NK-92 (cell line): ENCODE results near the gene NIF3L1.

Source experiments
- DNase-seq: peaks from one replicate; lab custom pipeline; 2025; ENCODE audit not compliant: unreplicated experiment; lab: John Stamatoyannopoulos, UW

NIF3L1 gene

GRCh38 chr2:200888704-200889625 is at the start of gene NIF3L1, which contains the start of gene PPIL3:
Gene NIF3L1, plus strand, starts transcription at chr2:200889371. Its CDS starts 2,573 bp downstream, at chr2:200891944.
Gene PPIL3, minus strand, starts transcription at chr2:200889077. Its CDS starts 1,462 bp downstream, at chr2:200887615.
- DNase-seq = peak; percentile 73

DNA sequence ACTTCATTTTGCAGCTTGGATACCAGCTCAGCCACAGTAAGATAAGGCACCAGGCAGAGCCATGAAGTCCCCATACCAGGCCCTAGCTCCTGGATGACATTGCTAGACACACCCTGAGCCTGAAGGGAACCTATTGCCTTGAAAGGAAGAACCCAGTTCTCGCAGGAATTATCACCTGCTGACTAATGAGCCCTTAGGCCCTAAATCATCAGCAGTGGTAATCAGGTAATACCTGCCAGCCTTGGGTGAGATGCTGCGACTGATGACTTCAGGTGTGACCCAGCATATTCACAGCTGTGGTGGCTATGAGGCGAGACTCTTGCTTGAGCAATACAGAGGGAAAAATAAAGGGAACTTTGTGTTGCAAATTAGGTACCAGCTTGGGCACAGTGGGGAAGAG is 49.7 kb upstream of the NIF3L1 start:
- DNase-seq = no peak

DNA sequence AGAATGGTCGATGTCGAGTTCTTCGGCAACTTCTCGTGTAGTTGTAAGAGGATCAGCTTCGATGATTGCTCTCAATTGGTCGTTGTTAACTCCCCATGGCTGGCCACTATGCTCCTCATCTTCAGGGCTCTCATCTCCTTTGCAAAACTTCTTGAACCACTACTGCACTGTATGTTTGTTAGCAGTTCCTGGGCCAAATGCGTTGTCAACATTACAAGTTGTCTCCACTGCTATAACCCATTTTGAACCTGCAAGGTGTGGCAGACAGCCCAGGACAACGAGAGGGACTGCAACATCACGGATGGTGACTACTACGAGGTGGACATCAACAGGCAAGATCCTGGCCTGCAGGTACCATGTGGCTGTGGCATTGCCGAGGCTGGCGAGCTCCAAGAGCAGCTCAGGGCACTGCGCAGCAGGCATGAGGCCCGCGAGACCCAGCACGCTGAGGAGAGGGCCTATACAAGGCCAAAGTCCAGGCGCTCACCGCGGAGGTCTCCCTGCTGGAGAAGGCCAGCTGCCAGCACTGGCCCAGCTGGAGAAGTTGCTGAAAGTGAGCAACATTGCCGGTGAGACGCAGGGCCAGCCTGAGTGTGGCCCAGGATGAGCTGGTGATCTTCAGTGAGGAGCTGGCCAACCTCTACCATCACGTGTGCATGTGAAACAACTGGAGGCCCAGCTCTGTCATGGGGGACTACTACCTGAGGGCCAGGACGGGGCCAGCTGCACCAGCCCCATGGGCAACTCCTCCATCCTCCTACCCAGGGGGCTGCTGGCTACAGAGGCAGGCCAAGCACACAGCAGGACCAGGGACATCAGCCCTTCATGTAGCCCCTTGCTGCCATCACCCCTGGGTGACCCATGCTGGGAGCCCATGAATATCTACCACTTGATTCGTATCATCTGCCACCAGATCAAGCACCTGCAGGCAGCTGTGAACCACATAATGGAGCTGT is 44.9 kb upstream of the NIF3L1 start:
- DNase-seq = no peak

GRCh38 chr2:200845194-200845593 is 44.0 kb upstream of the NIF3L1 start:
- DNase-seq = no peak

DNA sequence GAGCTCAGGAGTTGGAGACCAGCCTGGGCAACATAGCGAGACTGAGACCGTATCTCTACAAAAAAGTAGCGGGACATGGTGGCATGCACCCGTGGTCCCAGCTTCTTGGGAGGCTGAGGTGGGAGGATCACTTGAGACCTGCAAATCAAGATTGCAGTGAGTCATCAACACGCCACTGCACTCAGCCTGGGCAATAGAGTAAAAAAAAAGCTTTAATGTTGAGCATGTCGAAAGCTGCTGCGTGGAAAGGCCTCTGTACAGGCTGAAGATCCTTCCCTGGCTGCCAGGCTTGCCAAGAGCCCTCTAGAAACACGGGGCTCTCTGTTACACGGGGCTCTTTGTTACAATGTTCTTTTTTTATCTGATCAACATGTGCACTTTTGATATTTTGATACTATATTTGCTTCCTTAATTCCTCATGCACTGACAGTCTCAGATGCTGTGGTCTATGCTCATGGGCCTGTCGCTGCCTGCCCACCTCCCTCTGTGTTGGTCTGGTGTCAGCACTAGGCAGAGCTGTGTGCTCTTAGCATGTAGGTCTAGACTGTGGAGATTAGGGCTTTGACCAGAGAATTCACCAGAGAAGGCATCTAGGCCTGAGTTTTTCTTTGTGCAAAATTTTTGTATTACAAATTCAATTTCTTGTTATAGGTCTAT is 43.4 kb upstream of the NIF3L1 start:
- no peak for DNase-seq

GRCh38 chr2:200847269-200847668 is 41.9 kb upstream of the NIF3L1 start:
- DNase-seq = no peak

- no peak for DNase-seq
These were observed 41.2 kb upstream of the NIF3L1 start for GRCh38 chr2:200847939-200848338.

DNA sequence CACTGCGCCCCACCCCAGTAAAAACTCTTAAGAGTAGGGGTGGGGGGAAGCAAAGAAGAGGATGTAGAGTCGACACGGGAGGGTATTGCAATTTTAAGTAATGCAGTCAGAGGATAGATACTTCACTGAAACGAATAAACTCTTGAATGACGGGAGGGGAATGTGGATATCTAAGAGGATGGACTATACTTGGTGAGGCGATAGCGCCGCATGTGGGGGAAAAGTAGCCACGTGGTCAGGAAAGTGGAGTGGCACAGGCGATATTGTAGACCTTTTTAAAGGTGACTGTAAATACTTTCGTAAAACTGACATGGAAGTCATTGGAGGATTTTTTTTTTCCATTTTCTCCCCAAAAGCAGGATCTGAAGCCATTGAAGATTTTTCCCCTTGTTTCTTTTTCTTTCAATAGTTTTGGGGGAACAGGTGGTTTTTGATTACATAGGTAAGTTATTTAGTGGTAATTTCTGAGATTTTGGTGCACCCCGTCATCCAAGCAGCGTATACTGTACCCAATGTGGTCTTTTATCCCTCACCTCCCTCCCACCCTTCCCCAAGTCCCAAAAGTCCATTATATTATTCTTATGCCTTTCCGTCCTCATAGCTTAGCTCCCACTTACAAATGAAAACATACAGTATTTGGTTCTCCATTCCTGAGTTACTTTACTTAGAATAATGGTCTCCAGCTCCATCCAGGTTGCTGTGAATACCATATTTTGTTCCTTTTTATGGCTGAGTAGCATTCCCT is 38.5 kb upstream of the NIF3L1 start:
- DNase-seq = no peak

- DNase-seq = no peak
These were observed 37.5 kb upstream of the NIF3L1 start for GRCh38 chr2:200851398-200852248.

- no peak for DNase-seq
These were observed 36.6 kb upstream of the NIF3L1 start for GRCh38 chr2:200852605-200853004.

DNA sequence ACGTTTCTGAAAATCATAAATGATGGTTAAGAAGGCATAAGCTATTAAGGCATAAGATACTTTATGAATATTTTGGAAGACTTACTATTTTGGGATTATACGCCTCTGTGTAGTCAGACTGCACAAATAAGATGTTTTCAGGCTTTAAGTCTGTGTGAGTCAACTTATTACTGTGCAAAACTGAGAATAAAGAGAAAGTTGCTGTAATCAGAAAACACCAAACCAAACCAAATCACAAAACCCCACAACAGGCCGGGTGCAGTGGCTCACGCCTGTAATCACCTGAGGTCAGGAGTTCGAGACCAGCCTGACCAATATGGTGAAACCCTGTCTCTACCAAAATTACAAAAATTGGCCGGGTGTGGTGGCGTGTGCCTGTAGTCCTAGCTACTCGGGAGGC is 32.4 kb upstream of the NIF3L1 start:
- DNase-seq = no peak

DNA sequence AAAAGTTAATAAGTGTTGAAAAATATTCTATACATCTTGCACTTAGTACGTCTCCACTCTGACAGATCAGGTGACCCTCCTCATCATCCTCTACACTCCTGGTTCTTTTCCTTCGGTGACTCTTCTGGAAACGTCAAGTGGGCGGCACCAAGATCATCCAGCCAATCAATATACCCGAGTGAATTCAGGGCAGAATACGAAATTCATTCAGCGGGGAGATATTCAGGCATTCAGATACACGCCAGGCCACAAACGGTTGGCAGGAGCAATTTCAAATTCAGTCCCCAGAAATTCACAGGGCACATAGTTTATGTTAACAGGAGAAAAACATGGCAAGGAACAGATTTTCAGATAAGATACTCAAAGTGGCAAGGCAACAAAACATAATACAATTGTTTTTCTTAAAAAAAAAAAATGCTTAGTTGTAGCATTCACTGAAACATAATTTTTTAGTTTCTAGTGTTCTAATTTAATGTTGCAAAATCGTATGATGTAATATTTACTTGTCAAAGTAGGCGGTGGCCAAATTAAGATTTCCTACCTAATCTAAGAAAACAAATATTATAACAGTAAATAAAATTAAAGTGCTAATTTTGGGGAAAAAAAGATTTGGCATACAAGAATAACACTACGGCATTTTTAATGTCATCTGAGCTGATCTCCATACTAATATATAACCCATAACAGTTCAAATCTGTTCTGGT is 28.9 kb upstream of the NIF3L1 start:
- DNase-seq = no peak

GRCh38 chr2:200861617-200862155 is 27.5 kb upstream of the NIF3L1 start:
- no peak for DNase-seq

GRCh38 chr2:200862532-200863000 is 26.6 kb upstream of the NIF3L1 start:
- DNase-seq = no peak

- DNase-seq = no peak
These were observed 25.4 kb upstream of the NIF3L1 start for GRCh38 chr2:200863782-200864175.

DNA sequence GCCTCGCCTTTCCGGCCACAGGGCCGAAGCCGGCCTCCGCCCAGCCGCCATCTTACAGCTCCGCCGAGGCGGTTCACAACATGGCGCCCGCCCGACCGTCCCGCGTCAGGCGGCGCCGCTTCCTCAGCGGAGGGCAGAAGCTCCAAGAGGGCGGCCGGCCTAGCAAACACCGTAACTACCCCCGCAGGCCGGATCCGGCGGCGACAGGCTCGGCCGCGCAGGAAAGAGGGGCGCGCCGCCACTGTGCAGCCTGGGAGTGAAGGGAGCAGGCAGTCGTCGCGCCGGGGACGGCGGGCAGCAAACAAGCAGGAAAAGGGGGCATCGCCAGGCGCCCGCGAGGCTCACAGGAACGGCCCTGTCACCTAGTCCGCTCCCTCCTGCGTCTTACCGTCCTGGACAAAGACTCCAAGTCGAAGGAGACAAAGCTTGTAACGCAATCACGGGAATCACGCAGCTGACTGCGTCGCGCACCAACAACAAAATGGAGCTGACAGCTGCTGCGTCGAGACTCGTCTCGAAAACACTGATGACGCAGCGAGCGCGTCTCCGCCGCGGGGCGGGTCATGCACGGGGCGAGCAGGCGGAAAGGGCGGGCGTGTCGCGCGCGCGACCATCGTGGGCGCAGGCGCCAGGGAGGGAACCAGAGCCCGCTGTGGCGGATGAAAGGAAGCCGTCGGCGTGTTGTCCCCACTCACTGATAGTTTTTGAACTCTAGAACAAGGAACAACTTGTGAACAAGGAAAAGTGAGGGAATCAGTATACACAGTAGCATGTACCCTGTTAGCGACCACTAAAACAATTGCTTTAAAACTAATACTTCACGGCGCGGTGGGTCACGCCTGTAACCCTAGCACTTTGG is 24.8 kb upstream of the NIF3L1 start, which contains the start of gene CLK1:
CLK1 (minus strand) TSS at position 483 of the 859 bp plus-strand sequence. CDS start 2,796 bp downstream, outside the sequence.
- peak; percentile 81 for DNase-seq

GRCh38 chr2:200869014-200869413 is 20.2 kb upstream of the NIF3L1 start:
- DNase-seq = no peak
